Naive B cell (primary cell): Measurements from ENCODE around the gene NPAS3. TPM values are rescaled to one million over a fixed set of nuclear protein-coding genes. Genes with fewer than 3 reads are reported as not detected.

Source experiments
- ATAC-seq, 2 donors: fragments of 150-1000 bp; cut with Tn5 transposase; 2 replicates each; pipeline ENCODE4 v1.10.0; 2021; ENCODE audit warnings: low read depth in 2 of 2, mild to moderate bottlenecking in 2 of 2, moderate library complexity in 2 of 2
- DNase-seq: peaks from one replicate; pipeline ENCODE4 v3.0.0; 2022
- H3K27ac Mint-ChIP-seq, 6 donors: one replicate each; pipeline ENCODE4 v1.8.0; 2020 to 2022; ENCODE audit warnings: mild to moderate bottlenecking in 6 of 6, mixed read lengths in 6 of 6, moderate library complexity in 5 of 6, inconsistent platforms in 2 of 6
- H3K27me3 Mint-ChIP-seq, 3 donors: one replicate each; pipeline ENCODE4 v1.8.0; 2021 to 2022; ENCODE audit warnings: mixed read lengths in 3 of 3, mild to moderate bottlenecking in 1 of 3
- H3K36me3 Mint-ChIP-seq, 2 donors: one replicate each; pipeline ENCODE4 v1.8.0; 2020 to 2022; ENCODE audit warnings: mixed read lengths in 2 of 2, inconsistent platforms in 1 of 2, mild to moderate bottlenecking in 1 of 2
- H3K4me1 Mint-ChIP-seq, 3 donors: one replicate each; pipeline ENCODE4 v1.8.0; 2020 to 2022; ENCODE audit warnings: mixed read lengths in 3 of 3, inconsistent platforms in 1 of 3, mild to moderate bottlenecking in 1 of 3, moderate library complexity in 1 of 3
- H3K4me3 Mint-ChIP-seq, 8 donors: one replicate each; pipeline ENCODE4 v1.8.0; 2020 to 2022; ENCODE audit warnings: mild to moderate bottlenecking in 8 of 8, mixed read lengths in 8 of 8, moderate library complexity in 8 of 8, inconsistent platforms in 2 of 8
- H3K9me3 Mint-ChIP-seq, 7 donors: one replicate each; pipeline ENCODE4 v1.8.0; 2020 to 2022; ENCODE audit warnings: mixed read lengths in 7 of 7, mild to moderate bottlenecking in 5 of 7, inconsistent platforms in 2 of 7, moderate library complexity in 1 of 7
- polyA plus RNA-seq, 6 donors: library from polyadenylated mRNA; unstranded; fragments of 300-500 nt; fragmentation: Illumina TruSeq; gene quantifications; one replicate each; pipeline ENCODE4 v1.2.3, GENCODE V29; 2021; ENCODE audit warnings: low read depth in 6 of 6

NPAS3 gene
- polyA plus RNA-seq, 6 donors from 2014 or later, result not detected

DNA sequence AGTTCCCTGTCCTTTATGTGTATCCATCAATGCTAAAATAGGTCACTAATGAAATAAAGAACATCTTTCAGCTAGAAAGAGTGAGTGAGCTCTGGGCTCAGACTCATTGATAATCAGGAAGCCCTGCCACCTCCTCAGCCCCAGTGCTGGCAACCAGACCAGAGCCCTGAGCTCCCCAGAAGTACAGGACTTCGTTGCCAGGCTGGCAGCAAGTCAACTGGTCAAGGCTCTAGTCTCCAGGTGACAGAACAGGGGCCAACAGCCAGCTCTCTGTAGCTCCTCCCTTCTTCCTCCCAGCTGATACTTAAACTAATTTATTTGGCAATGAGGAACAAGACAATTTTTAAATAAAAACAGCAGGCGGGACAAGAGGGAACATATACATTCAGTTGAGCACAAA is 866.9 kb downstream of the NPAS3 start:
- H3K27me3 Mint-ChIP-seq, result peaks cover 21 to 31% (median 31%) of the 10 kb centered on the region in 3 donors
- no peak overlapping the region for H3K27ac Mint-ChIP-seq
- H3K4me3 Mint-ChIP-seq, result no peak overlapping the region
- ATAC-seq, result no peak
- peaks cover 0 to 9% of the 10 kb centered on the region in 2 donors for H3K36me3 Mint-ChIP-seq
- DNase-seq, result no peak
- H3K4me1 Mint-ChIP-seq, result peaks cover 0 to 5% (median 0%) of the 10 kb centered on the region in 3 donors
- H3K9me3 Mint-ChIP-seq, result peaks cover 0 to 7% (median 1%) of the 10 kb centered on the region in 7 donors

DNA sequence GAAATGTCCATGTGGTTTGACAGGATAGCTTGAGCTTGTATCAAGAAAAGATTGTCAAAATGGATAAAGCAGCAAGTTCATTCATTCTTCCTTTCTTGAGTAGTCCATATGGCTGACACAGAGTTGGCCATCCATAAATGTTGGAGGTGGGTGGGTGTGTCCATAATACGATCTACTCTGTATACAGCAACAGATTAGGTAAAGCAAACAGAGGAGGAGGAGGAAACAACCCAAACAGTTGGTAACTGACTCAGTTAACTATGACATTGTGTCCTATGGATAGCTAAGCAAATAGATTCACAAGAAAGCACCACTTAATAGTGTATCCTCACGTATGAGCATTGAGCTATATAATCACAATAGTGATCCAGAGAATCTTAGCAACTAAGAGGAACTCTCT is 868.2 kb downstream of the NPAS3 start:
- DNase-seq (no peak), ATAC-seq (no peak)
- Mint-ChIP-seq H3K36me3 (no peaks in the 10 kb centered on the region), H3K27me3 (peaks cover 15 to 26% (median 23%) of the 10 kb centered on the region in 3 donors), H3K4me1 (no peaks in the 10 kb centered on the region), H3K27ac (no peak overlapping the region), H3K9me3 (peaks cover 0 to 3% (median 0%) of the 10 kb centered on the region in 7 donors), H3K4me3 (no peak overlapping the region)

DNA sequence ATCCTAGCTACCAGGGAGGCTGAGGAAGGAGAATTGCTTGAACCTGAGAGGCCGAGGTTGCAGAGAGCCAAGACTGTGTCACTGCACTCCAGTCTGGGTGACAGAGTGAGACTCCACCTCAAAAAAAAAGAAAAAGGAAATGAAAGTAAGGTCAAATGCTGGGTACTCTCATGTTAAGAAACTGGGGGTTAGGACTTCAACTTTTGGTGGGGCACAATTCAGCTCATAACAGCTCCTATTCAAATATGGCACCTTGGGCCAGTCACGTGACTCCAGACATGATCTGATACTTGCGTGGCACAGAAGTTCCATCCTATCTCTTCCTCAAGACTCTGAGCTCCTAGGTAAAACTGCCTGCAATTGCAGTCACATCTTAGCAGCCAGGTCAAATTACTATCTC is 869.5 kb downstream of the NPAS3 start:
- H3K27ac Mint-ChIP-seq, result no peak overlapping the region
- no peak for ATAC-seq
- H3K4me3 Mint-ChIP-seq, result no peak overlapping the region
- peaks cover 0 to 3% (median 0%) of the 10 kb centered on the region in 7 donors for H3K9me3 Mint-ChIP-seq
- H3K4me1 Mint-ChIP-seq, result no peaks in the 10 kb centered on the region
- no peaks in the 10 kb centered on the region for H3K36me3 Mint-ChIP-seq
- peaks cover 6 to 21% (median 15%) of the 10 kb centered on the region in 3 donors for H3K27me3 Mint-ChIP-seq
- no peak for DNase-seq

DNA sequence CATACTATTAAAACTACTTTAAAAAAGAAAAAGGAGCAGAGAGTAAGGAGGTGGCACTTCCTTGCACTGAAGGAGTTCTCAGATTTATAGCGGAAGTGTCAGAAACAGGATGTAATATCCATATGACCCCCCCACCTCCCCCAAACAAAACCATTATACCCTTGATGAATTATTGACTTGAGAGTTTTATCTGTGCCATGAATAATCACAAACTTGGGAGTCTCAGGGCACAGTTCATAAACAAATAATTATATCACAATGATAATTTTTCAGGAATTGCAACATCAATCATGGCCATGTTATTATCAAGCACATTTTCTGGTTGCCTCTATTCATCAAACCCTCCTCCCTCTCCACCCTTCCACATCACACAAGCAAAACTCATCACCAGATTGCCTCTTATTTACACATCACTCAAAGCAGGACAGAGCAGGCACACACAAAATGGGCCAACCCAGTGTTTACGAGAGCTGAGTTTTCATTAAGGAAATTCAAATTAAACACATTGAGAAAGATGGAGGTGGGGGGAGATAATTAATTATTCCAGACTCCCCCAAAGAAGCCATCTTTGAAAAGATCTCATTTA is 870.8 kb downstream of the NPAS3 start:
- H3K27me3 Mint-ChIP-seq, result peaks cover 17 to 31% (median 26%) of the 10 kb centered on the region in 3 donors
- H3K36me3 Mint-ChIP-seq, result no peaks in the 10 kb centered on the region
- no peak overlapping the region for H3K27ac Mint-ChIP-seq
- H3K4me1 Mint-ChIP-seq, result no peaks in the 10 kb centered on the region
- DNase-seq (no peak), ATAC-seq (no peak)
- H3K9me3 Mint-ChIP-seq, result peaks cover 0 to 6% (median 1%) of the 10 kb centered on the region in 7 donors
- H3K4me3 Mint-ChIP-seq, result no peak overlapping the region

DNA sequence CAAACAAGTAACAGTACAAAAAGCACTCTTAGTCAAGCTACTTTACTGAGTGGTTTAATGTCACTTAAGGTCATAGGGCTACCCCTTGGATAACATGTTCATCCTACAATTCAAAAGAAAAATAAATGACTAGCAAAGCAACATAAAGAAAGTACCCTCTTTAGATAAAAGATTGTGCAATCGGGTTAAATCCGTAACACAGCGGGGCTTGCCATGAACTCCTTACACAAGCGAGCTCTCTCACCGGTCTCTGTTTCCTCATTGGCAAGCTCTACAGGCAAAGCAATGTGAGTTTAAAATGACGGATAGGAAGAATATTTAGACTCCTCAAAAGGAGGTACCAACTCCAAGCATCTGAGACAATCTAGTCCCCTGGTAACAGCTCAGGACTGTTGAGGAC is 871.6 kb downstream of the NPAS3 start:
- Mint-ChIP-seq H3K36me3 (no peaks in the 10 kb centered on the region), H3K4me3 (no peak overlapping the region), H3K4me1 (no peaks in the 10 kb centered on the region), H3K27me3 (peaks cover 19 to 25% (median 24%) of the 10 kb centered on the region in 3 donors), H3K27ac (no peak overlapping the region), H3K9me3 (peaks cover 0 to 6% (median 1%) of the 10 kb centered on the region in 7 donors)
- no peak for DNase-seq
- ATAC-seq, result no peak

DNA sequence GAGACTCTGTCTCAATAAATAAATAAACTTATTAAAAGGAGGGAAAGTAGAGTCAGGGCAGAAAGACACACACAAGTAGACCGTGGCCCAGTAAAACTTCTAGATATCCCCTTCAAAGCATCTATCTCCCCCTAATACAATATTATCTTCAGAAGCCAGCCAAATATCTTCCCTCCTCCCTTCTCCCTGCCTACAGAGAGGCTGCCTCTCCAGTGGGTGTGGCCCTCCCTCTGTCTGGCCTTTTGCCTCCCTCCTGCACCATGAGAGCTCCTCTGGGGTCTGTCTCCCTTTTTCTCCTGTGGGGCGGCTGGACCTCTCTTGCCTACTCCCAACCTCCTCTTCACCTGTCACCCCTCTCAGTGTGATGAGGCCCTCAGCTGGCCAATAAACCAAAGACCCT is 873.0 kb downstream of the NPAS3 start:
- no peak overlapping the region for H3K27ac Mint-ChIP-seq
- peaks cover 0 to 6% (median 1%) of the 10 kb centered on the region in 7 donors for H3K9me3 Mint-ChIP-seq
- no peak for ATAC-seq
- H3K36me3 Mint-ChIP-seq, result no peaks in the 10 kb centered on the region
- no peak for DNase-seq
- peaks cover 19 to 30% (median 24%) of the 10 kb centered on the region in 3 donors for H3K27me3 Mint-ChIP-seq
- no peak overlapping the region for H3K4me3 Mint-ChIP-seq
- H3K4me1 Mint-ChIP-seq, result no peaks in the 10 kb centered on the region

DNA sequence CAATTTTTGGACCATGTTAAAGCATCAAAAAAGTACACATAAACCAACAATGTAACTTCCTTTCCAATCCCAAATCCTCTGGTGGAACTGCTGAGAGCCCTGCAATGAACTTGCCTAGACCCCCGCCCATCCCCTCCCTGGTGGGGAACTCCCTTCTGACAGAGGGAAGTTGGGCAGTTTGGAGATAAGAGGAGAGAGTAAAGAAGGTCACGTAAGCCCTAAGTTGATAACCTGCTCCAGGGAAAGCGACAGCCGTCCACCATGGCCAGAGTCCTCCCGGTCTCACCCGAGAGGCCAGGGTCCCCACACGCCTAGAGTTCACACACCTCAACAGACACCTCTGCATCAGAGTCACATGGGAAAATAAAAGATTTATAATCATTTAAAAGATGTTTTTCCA is 873.5 kb downstream of the NPAS3 start:
- no peaks in the 10 kb centered on the region for H3K36me3 Mint-ChIP-seq
- H3K4me3 Mint-ChIP-seq, result no peak overlapping the region
- no peak overlapping the region for H3K27ac Mint-ChIP-seq
- DNase-seq (no peak), ATAC-seq (no peak)
- H3K27me3 Mint-ChIP-seq, result peaks cover 19 to 30% (median 24%) of the 10 kb centered on the region in 3 donors
- peaks cover 0 to 6% (median 1%) of the 10 kb centered on the region in 7 donors for H3K9me3 Mint-ChIP-seq
- no peaks in the 10 kb centered on the region for H3K4me1 Mint-ChIP-seq

DNA sequence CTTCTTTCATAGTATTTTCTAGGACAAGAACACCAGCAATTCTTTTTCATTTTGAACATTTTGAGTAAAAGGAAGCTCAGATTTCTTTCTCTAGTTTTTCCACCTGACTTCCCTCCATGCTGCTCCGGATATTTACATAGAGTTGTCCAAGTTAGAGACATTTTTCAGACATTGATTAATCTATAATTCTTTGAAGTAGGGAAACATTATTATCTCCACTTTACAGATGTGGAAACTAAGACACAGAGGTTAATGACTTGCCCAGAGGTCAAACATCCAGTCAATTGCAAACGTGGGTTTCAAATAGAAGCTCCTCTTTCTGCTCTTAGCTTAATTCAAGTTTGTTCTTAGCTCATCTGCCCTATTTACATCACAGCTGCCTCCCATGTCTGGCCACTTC is 873.9 kb downstream of the NPAS3 start:
- H3K4me1 Mint-ChIP-seq, result no peaks in the 10 kb centered on the region
- DNase-seq, result no peak
- H3K27me3 Mint-ChIP-seq, result peaks cover 19 to 30% (median 24%) of the 10 kb centered on the region in 3 donors

DNA sequence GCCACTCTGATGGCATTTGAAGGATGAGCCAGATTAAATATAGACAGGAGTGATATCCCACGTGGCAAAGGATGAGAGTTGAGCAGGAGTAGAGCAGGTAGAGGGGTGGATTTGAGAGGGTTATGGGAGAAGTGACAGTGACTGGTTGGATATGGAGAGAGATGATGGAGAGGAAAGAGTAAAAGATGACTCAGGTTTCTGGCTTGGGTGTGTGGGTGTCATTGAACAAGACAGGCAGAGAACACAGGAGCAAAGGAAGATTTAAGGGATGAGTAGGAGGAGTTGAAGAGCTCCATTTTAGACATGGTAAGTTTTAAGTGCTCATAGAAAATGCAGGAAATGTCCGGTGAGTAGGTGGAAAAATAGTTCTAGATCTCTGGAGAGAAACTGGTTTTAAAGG is 875.3 kb downstream of the NPAS3 start:
- Mint-ChIP-seq H3K27me3 (peaks cover 19 to 30% (median 24%) of the 10 kb centered on the region in 3 donors), H3K9me3 (peaks cover 0 to 6% (median 1%) of the 10 kb centered on the region in 7 donors), H3K36me3 (no peaks in the 10 kb centered on the region), H3K4me3 (no peak overlapping the region), H3K27ac (no peak overlapping the region), H3K4me1 (no peaks in the 10 kb centered on the region)
- DNase-seq, result no peak
- ATAC-seq, result no peak

More for the DNA sequence above, 873.9 kb downstream of the NPAS3 start:
- no peak for ATAC-seq
- Mint-ChIP-seq H3K27ac (no peak overlapping the region), H3K9me3 (peaks cover 0 to 6% (median 1%) of the 10 kb centered on the region in 7 donors), H3K36me3 (no peaks in the 10 kb centered on the region), H3K4me3 (no peak overlapping the region)

DNA sequence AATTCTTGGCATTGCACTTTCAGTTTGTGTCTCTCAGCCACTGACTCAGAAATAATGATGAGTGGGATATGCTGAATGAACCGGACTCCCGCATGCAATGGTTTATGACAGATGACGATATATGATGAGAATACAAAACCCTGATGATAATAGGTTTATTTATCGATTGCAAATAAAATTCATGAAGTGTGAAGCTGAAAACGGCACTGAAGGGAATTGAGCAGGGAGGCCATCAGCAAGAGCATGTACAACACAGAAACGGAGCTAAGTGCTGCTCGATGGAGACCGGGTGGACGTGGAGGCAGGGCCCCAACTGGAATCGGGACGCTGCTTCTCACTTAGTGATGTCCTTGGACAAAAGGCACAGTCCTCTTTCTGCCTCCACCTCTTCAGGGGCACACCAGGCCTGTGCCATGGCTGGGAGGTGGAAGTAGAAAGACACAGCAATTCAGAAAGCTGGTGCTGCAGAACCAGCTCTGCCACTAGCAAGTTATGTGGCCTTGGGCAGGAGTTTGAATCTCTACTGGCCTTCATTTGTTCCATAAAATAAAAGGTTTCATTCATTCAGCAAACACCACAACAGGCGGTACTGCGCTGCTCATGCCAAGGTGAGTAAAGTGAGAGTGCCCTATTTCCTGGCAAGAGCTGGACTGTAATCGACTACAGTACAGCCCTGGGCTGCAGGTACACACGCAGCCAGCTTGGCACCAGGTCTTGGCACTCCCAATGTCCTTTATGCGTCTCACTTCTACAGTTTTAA is 895.2 kb downstream of the NPAS3 start:
- DNase-seq (no peak), ATAC-seq (no peak)
- Mint-ChIP-seq H3K4me3 (no peak overlapping the region), H3K27ac (no peak overlapping the region), H3K9me3 (peaks cover 0 to 8% (median 2%) of the 10 kb centered on the region in 7 donors), H3K27me3 (peaks cover 4 to 7% (median 4%) of the 10 kb centered on the region in 3 donors), H3K4me1 (no peaks in the 10 kb centered on the region), H3K36me3 (no peaks in the 10 kb centered on the region)

DNA sequence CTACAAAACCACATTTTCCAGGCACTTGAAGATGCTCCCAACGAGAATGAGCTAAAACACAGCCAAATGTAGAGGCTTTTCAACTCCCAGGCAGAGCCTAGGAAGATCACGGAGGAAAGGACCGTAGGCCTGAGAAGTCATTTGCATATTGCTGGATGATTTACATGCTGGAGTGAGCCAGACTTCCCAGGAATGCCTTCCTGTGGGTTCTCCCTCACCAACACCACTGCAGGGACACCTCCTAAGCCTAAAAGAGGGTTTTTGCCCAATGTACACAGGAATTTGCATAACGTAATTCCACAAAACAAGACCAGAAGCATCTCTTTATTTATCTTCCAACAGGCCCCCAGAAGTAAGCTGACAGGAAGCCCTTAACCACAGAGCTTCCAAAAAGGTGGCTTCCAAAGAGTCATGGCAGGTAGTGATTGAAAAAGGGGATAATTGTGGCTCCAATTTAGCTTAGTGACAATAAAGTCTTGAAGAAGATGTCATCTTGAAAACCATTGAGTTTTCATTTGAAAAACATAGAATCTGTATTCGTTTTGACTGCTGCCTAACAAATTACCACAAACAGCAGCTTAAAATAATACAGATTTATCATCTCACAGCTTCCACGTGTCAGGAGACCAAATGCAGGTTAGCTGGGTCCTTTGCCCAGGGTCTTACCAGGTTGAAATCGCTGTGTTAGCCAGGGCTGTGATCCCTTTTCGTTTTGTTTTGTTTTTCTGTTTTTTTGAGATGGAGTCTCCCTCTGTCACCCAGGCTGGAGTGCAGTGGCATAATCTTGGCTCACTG is 896.0 kb downstream of the NPAS3 start:
- Mint-ChIP-seq H3K36me3 (no peaks in the 10 kb centered on the region), H3K27me3 (peaks cover 4 to 7% (median 4%) of the 10 kb centered on the region in 3 donors), H3K4me3 (no peak overlapping the region), H3K9me3 (peaks cover 0 to 5% (median 0%) of the 10 kb centered on the region in 7 donors), H3K27ac (no peak overlapping the region), H3K4me1 (no peaks in the 10 kb centered on the region)
- DNase-seq, result no peak
- no peak for ATAC-seq

DNA sequence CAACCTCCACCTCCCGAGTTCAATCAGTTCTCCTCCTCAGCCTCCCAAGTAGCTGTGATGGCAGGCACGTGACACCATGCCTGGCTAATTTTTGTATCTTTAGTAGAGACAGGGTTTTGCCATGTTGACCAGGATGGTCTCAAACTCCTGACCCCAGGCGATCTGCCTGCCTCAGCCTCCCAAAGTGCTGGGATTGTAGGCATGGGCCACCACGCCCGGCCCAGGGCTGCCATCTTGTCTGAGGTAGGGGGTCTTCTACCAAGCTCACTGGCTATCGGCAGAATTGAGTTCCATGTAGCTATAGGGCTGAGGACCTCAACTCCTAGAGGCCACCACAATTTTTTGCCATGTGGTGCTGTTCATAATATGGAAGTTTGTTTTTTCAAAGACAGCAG is 896.6 kb downstream of the NPAS3 start:
- Mint-ChIP-seq H3K9me3 (peaks cover 0 to 5% (median 0%) of the 10 kb centered on the region in 7 donors), H3K4me3 (no peak overlapping the region), H3K36me3 (no peaks in the 10 kb centered on the region), H3K27ac (no peak overlapping the region), H3K4me1 (no peaks in the 10 kb centered on the region), H3K27me3 (peaks cover 4 to 7% (median 4%) of the 10 kb centered on the region in 3 donors)
- no peak for DNase-seq
- ATAC-seq, result no peak

DNA sequence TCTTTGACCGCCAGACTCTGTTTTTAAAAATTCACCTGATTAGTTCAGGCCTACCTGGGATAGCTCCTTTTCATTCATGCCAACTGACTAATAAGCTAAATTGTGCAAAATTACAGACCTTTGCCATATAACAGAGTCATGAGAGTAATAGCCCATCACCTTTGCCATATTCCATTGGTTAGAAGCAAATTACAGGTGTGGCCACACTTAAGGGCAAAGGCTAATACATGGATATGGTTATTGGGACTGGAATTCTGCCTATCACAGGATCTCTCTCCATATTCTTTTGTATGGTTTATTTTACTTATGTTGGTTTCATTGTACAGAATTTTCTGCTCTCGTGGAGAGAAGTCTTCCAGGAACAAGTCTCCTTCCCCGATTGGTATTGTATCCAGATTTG is 897.0 kb downstream of the NPAS3 start:
- no peaks in the 10 kb centered on the region for H3K36me3 Mint-ChIP-seq
- DNase-seq, result no peak
- H3K4me1 Mint-ChIP-seq, result no peaks in the 10 kb centered on the region
- no peak for ATAC-seq
- H3K4me3 Mint-ChIP-seq, result no peak overlapping the region
- peaks cover 4 to 7% (median 4%) of the 10 kb centered on the region in 3 donors for H3K27me3 Mint-ChIP-seq
- H3K9me3 Mint-ChIP-seq, result peaks cover 0 to 5% (median 0%) of the 10 kb centered on the region in 7 donors
- H3K27ac Mint-ChIP-seq, result no peak overlapping the region
